GM18873 (cell line): ENCODE data around the gene RBMS3.

Source experiments
- ATAC-seq: cut with Tn5 transposase; IDR thresholded peaks from one replicate; pipeline ENCODE4 v1.9.1; 2021; ENCODE audit warnings: mild to moderate bottlenecking, moderate library complexity, moderate number of reproducible peaks; ENCODE audit not compliant: unreplicated experiment, low FRiP score

Gene RBMS3

DNA sequence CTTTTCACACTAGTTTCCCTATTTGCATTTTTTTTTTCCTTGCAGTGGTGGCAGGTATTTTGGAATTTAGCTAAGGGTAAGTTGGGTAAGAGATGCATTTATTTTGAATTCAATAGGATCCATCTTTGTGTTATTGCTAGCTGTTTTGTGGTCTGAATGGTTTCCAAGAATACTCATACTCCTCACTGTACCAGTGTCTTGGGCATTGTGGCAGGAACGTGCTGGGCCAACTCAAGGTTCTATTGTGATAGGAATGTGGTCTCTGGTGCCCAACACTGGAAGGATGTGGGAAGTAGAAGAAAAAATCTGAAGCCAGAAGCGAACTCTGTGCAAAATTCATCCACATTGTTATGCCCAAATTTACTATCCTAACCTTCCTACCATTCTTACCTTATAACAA is 135.6 kb downstream of the RBMS3 start:
- ATAC-seq = no peak

DNA sequence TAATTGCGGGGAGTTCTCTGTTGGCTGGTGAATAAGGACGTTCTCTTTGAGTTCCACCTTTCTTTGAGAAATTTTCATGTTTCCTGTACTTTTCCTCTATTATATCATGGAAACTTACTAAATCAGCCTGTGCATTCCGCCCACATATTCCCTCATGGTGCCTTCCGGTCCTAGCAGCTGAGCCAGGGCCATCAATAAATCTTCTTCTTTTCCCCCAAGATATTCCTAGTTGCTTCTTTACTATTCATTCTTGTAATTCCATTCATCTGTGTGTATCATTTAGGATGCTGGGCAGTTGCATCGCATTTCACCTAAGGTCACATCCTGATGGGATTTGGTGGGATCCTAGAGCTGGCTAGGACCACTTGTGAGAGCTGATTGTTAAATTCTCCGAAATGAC is 139.2 kb downstream of the RBMS3 start:
- ATAC-seq = no peak

DNA sequence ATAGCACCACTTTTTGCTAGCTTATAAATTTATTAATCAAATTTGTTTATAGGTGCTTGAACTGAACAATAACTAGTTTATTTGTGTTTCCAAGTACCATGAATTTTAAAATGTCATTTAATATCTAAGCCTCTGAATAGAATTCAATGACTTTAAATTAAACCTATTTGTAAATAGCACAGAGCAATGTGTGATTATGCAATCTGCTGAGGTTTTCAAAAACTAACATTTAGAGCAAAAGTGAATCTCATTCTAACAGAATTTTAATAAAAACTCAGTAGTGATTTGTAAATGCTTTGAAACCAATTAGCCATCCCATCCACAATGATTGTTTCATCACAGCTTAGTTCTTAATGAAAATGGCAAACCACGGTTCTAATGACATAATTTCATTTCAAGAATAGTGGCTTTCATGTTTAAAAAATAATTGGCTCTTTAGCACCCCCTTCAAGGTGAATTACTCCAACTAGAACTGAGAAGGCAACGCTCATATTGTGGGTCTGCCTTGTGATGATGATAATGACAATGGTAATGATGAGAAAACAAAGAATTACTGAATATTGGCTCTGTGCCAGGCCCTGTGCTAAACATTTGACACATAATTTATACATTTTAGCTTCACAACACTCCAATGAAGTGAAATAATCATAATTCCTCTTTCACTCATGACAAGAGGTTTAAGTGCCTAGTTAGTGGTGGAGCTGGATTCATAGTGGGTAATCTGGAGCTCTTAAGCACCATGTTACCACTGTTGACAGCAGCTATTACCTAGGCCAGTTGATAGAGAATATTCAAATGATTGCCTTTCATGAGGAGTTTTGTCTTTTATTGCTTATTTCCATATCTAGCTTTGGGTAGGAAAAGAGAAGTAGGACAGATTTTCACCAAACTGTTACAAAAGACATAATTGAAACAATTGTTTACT is 145.7 kb downstream of the RBMS3 start:
- ATAC-seq = no peak

DNA sequence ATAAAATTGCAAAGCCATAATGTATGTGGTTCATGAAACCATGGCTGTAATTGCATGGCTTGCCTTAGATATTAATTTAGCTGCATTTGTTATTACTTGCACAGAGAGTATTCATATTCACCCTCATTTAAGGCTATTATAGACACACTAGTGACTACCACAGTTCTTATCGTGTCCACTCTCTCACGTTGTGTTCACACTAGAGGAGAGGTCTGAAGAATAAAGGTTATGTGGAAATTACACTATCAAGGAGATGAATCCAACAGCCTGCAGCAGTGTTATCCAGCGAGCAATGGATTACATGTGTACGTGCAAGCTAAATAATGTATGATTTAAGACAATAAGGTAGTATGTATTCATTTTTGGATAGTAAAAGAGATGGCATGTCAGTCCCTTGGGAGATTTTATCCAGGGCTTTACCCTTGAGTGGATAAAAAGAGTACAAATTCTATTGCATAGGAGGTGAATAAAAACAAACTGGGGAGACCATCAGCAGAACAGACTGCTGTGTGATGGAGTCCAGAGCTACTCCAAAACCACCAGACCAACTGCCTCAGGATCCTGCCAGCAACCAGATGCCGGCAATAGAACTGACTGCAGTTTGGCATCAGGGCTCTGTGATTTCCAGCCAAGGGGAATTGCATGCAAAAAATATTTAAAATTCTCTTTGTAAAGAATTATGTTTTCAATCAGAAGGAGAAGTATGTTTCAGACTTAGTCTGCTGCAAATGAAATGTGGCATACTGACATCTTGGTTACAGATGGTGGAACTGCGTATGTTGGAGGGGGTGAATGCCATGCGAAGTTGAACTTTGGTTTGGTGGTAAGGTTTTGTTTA is 146.6 kb downstream of the RBMS3 start:
- ATAC-seq = no peak

DNA sequence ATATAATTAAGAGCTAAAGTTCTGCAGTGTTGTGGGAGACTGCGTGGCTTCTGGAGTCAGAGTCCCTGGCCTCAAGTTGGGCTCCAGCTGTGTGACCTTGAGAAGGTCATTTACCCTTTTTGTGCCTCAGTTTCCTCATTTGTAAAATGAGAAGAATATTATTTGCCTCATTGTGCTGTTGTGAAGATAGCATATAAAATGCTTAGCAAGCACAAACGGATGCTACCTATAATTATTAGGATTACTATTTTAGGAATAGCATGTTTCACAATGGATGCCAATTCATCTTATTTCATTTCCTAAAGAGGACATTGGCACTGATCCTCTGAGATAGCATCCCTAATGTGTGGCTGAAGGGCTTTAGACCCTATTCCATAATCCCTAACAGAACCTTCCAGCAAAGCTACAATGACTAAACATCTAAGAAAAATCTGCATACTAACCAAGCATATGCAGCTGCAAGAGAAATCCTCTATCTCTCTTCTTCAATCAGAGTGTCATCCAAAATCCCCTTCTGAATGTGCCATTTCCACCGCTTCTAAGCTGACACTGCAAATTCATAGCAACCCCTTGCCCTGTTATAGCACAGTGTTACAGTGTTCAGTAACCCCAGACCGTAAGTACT is 148.3 kb downstream of the RBMS3 start:
- ATAC-seq = no peak

DNA sequence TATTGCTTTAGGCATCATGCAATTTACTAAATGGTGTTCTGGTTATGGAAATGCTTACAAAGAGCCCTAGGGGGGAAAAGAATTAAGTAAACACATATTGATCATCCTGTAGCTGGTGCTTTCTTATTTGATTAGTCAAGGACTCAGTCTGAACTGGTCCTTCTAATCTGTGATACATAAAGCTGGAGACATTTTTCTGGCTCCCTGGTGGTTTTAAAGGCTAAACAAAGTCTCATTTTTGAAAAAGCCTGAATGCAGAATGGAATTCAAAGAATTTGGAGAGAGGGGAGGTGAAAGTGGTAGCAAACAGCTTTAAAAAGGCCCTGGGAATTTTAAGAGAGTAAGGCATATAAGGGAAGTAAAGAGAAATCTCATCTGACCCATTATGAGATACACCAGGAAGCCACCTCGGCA is 149.7 kb downstream of the RBMS3 start:
- ATAC-seq = no peak

DNA sequence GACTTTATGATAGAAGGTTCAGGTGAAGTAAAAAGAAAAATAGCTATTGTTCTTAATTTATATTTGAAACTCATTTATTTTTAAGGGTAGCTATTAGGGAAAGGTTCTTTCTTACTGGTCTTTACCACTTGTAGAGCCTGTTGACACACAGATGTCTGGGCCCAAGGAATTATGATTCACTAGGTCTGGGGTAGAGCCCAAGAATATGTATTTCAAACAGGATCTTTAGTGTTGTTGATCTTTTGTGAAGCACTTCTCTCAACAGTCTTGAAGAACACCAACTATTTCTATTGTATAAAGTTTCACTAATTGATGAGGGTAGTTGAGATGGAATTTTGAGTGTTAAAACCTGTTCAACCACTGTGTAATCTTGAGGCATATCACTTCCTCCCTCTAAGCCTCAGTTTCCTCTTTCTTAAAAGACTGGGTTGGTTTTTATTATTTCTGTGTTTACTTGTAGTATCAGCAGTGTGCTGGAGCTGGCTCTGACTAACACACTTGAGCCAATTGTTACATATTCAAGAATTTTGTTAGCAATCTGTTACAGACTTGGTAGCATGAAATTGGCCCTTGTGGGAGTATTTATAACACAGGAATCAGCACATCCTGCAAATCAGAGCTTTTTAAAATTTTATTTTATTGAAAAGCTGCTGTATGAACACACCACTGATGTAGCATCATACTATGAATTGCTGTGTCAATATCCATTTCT is 155.9 kb downstream of the RBMS3 start:
- ATAC-seq = no peak

DNA sequence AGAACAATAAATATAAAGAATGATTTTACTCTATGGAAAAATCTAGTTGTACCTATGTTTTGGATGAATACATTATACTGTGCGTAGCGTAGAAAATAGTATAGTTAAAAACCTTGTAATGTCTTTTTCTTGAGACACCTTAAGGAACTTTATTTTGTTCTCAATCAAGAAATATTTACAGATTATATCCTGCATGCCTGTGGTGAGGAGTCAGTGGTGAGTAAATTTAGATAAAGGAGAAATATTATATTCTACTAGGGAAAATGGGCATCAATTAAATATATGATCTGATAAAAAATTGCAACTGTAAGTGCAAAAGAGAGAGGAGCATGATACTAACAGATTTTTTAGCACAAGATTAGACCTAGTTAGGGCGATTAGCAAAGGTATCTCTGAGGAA is 157.7 kb downstream of the RBMS3 start:
- no peak for ATAC-seq

DNA sequence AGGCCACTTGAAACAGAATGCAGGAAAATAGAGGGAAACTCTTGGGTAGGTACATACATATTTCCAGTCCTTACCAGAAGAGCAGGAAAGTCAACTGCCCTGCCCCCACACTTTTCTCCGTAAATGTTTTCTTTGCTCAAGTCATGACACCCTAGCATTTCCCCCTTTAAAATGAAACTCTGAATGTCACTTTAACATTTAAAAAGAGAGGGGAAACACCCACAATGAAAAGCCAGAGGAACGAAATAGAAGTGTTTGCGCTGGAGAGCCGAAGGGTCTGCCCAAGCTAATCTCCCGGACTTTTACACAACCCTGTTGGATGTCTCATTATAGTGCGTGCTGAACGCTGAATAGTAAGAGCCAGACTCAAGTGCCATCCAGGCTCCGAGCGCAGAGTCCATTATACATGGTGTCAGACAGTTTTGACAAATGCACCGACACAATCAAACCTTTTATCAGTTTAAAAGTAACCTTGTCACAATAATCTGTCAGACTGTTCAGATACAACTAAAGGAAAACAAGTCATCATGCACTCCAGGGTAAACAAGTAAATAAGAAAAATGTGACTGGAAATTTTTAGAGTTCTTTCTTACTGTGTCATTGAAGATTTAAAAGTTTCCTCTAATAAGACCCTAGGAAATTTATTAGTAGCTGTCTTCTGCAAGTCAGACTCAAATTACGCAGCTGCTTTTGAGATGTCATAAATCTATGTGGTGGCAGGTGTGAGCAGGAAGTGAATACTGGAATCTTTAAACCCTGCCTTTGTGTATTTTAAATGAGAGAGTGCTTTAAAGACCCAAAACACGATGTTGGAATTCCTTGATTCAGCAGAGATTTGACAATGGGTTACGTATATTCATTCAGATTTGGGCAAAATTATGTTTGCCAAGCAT is 159.8 kb downstream of the RBMS3 start:
- no peak for ATAC-seq

DNA sequence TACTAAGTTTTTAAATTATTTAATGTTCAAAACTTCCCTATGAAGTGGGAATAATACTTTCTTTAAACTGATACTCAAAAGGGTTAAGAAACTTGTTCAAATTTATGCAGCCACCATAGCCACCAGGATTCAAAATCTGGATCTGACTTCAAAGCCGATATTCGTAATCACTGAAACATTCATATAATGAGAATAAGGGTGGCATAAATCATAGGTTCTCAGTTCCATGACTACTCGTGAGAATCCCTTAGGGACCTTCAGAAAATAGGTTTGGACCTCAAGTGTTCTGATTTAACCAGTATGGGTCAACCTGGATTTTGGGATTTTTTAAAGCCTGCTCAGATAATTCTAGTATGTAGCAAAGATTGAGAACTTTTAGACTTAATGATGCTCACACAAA is 160.6 kb downstream of the RBMS3 start:
- ATAC-seq = no peak

DNA sequence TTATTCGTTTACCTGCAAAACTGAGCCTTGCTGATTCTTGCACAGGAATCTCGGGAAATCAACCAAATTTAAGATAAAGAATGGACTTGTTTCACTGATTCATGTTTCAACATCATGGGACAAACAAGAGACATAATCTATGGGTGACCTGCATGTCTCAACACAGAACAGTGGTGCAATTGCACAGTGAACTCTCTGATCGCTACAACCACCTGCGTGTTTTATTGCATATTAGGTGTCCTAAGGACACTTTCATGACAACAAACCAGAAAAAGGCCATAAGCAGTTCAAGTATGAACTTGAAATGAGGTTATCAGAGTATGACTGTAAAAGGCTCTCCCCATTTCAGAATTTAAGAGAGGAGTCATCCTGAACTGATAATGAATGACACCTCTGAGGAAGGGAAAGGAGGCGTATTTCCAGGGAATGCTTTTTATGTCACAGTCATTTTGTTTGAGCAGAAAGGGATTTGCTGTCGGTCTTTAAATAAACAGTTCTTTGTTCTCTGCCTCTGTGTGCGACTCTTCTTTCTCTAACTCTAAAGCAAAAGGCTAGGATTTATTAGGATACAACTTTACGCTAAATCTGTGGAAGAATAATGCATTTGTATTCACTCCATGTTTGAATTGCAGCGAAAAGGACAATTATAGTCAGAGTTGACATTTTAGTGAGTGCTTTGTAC is 167.2 kb downstream of the RBMS3 start:
- no peak for ATAC-seq

DNA sequence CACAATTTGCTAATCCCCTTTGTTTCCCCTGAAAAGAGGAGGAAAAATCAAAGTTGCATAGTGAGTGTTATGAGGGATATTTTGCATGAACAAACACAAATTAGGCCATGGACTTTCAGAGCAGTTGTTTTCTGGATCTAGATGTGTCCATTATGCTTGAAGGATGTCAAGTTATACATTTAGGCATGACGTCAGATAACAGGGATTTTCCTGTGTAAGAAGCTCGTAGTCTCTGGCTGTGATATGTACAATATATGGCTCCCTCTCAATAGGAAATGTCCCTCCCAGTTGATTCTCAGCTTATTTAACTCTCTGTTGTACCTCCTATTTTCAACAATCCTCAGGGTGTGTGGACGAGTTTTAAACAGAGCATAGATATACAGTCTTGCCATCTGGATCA is 171.0 kb downstream of the RBMS3 start:
- ATAC-seq = no peak

DNA sequence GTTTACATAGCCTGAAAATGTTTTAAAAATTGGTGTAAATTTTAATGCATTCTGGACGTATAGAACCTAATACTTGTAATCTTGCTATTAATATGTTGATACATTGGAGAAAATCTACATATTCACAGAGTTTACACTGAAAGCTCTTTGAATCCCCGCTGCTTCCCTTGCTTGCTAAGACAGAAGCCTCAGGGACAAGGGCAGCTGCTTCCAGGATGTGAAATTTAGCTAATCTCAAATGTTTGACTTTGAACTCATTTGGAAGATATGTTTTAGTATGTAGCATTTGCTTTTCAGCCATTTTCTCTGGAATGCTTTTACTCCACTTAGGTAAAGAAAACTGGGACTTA is 172.0 kb downstream of the RBMS3 start:
- ATAC-seq = no peak

DNA sequence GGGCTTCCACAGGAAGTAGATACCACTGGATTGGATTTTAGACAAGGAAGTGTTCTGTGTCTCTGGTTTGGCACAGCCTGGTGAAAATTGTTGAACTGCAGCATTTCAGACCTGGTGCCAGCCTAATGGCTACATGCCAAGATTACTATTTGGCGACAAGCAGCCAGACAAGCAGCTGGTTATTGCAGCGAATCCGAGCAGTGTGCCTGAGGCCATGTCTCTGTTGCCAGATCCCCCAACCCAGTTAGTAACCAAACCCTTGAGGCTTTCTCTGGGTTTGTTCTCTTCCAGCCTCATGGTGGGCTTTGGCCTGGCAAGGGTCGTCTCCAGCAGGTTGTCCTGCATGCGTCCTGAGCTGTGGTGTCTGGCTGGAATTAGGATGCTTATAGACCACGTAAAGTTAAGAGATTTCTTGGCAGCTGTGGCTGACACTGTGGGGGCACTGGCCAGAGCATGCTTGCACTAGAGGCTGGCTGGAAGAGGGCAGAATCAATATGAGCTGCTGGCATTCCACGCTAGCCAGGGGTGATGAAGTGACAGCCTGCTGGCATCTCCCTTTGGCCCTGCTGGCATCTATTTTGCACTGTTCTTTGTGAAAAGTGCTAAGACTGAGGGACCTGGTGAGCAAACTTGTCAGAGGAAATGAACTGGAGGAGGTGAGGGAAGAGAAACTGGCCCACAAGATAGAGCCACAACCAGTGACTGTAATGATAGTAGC is 172.6 kb downstream of the RBMS3 start:
- no peak for ATAC-seq

DNA sequence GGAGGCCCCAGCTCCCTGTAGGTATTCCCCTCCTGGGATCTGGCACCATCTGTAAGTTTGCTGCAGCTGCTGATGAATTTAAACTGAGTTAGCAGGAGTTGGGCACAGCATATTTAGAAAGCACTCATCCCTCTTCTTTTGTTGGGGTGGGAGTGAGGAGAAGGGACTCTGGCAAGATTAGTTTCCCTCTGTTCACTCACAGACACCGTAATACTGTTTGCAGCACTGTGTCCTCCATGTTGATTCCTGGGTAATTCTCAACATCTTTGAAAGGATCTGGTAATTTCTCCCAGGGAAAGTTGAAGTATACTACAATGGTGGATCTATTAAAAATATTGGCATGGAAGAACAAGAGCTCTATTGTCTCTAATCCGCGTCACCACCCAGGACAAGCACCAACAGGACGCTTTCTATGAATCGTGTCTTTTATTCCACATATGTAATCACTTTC is 173.3 kb downstream of the RBMS3 start:
- no peak for ATAC-seq

DNA sequence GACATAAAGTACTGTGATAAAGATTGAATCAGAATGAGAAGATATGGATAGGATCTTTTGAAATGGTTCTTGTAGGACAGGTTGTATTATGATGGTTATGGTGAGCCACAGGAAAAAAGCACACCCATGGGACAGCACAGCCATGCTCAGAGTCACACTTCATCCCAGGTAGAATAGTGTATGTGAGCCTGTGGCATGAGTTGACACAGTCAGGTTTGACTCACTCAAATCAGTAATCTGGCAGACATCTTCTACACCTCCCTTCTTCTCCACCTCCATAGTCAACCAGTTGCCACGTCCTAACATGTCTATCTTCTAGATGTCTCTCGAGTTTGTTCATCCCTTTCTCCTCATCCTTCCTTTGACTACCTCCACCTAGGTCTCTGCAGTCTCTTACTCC is 176.0 kb downstream of the RBMS3 start:
- no peak for ATAC-seq

DNA sequence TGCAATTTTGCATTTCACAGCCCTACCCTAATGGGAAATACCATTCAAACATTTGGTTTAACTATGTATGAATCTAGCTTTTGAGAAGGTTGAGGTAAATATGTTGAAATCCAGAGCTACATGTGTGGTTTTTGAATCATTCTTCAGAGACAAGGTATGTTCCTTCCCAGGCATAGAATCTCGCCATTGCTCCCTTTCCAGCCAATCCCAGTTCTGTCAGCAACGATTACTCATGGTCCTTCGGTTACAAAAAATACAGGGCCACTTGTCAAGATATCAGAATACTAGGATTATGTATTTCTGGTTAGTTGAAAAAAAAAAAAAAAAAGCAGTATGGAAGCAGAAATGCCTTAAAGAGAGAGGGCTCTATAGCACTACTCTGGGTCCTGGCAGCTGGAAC is 182.4 kb downstream of the RBMS3 start:
- ATAC-seq = no peak

DNA sequence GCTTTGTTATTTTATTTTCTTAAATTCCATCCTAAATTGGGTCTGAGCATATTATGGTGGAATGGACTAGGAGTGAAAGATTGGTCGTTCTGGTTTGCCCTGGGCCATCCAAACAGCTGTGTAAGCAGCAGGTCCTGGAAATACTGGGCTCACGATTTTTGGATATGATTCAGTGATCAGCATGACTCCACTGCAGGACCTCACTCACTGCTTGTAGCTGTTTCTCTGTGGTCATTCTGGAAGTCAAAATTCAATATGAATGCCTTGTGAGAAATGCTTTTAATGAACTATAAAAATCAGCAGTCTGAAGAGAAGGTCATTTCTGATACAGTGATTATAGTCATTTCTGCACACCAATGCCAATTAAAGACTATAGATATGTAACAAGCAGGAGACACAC is 185.0 kb downstream of the RBMS3 start:
- ATAC-seq = no peak
